IMR-90 (cell line): ENCODE measurements around the gene PNPLA2. TPM values are rescaled to one million over a fixed set of nuclear protein-coding genes. Genes with fewer than 3 reads are reported as not detected.

ENCODE experiments used
- ATAC-seq: fragments of 200-7000 bp; cut with Tn5 transposase; 2 replicates; pipeline ENCODE4 v1.9.1; 2020; ENCODE audit warnings: low read depth, mild to moderate bottlenecking, moderate library complexity
- BruUV-seq: library from RNA; stranded (reverse); fragments of 400-500 nt; replicated peaks from 2 replicates; lab custom pipeline; 2021; lab: Mats Ljungman, UMichigan
- CTCF ChIA-PET: fragments of 300-600 bp; formaldehyde crosslinking; extraction: SDS; loops from one replicate; lab custom pipeline; 2021; ENCODE audit warnings: antibody characterized with exemption; lab: Yijun Ruan, JAX
- POLR2A ChIA-PET: fragments of 300-600 bp; sonication (Branson Sonifier 250); formaldehyde crosslinking; loops from one replicate; lab custom pipeline; 2022; ENCODE audit warnings: antibody characterized with exemption; ENCODE audit not compliant: unreplicated experiment; lab: Charles Lee
- DNase-seq: peaks from one replicate; pipeline ENCODE4 v3.0.0; 2013
- H2AFZ ChIP-seq: replicated peaks from 2 replicates; pipeline ENCODE3; 2013; ENCODE audit warnings: low read length, mild to moderate bottlenecking; ENCODE audit not compliant: poor library complexity
- H2AK5ac ChIP-seq: 2 replicates; pipeline ENCODE4 v1.6.1; 2013; ENCODE audit warnings: low read depth, low read length, inconsistent platforms
- H2AK9ac ChIP-seq: replicated peaks from 2 replicates; pipeline ENCODE3; 2013; ENCODE audit warnings: mild to moderate bottlenecking, low read depth, low read length, moderate library complexity; ENCODE audit not compliant: poor library complexity
- H2BK120ac ChIP-seq: 2 replicates; pipeline ENCODE4 v1.6.1; 2013; ENCODE audit warnings: low read depth, low read length, inconsistent platforms
- H2BK15ac ChIP-seq: 3 replicates; pipeline ENCODE4 v1.6.1; 2013; ENCODE audit warnings: low read depth, low read length, inconsistent platforms
- H2BK20ac ChIP-seq: 2 replicates; pipeline ENCODE4 v1.6.1; 2013; ENCODE audit warnings: low read depth, mild to moderate bottlenecking, inconsistent platforms, low read length, moderate library complexity
- H2BK5ac ChIP-seq: 2 replicates; pipeline ENCODE4 v1.6.1; 2013; ENCODE audit warnings: mild to moderate bottlenecking, low read depth, low read length, inconsistent platforms; ENCODE audit not compliant: poor library complexity, severe bottlenecking
- H3K14ac ChIP-seq: replicated peaks from 2 replicates; pipeline ENCODE4 v1.6.1; 2013; ENCODE audit warnings: low read depth, low read length, inconsistent platforms
- H3K18ac ChIP-seq: 2 replicates; pipeline ENCODE4 v1.6.1; 2013; ENCODE audit warnings: low read depth, low read length, control low read depth
- H3K23ac ChIP-seq: 2 replicates; pipeline ENCODE4 v1.6.1; 2013; ENCODE audit warnings: low read depth, low read length, inconsistent platforms
- H3K27ac ChIP-seq: 2 replicates; pipeline ENCODE4 v1.5.1; 2013; ENCODE audit warnings: mild to moderate bottlenecking, control low read depth, low read length; ENCODE audit not compliant: insufficient read depth
- H3K27me3 ChIP-seq: 2 replicates; pipeline ENCODE4 v1.6.1; 2013; ENCODE audit warnings: low read length; ENCODE audit not compliant: control insufficient read depth, insufficient read depth
- H3K36me3 ChIP-seq: 2 replicates; pipeline ENCODE4 v1.6.1; 2013; ENCODE audit warnings: low read length, mixed read lengths; ENCODE audit not compliant: control insufficient read depth, insufficient read depth
- H3K4ac ChIP-seq: 2 replicates; pipeline ENCODE4 v1.6.1; 2013; ENCODE audit warnings: low read depth, low read length, inconsistent platforms
- H3K4me1 ChIP-seq: 2 replicates; pipeline ENCODE4 v1.6.1; 2013; ENCODE audit warnings: low read length, mixed read lengths; ENCODE audit not compliant: control insufficient read depth, insufficient read depth
- H3K4me2 ChIP-seq: 2 replicates; pipeline ENCODE4 v1.6.1; 2013; ENCODE audit warnings: low read depth, mild to moderate bottlenecking, control low read depth, low read length, moderate library complexity
- H3K4me3 ChIP-seq: 2 replicates; pipeline ENCODE4 v1.5.1; 2013; ENCODE audit warnings: low read depth, mild to moderate bottlenecking, control low read depth, low read length, moderate library complexity; ENCODE audit not compliant: insufficient read depth
- H3K56ac ChIP-seq: 2 replicates; pipeline ENCODE4 v1.6.1; 2013; ENCODE audit warnings: low read length, inconsistent platforms; ENCODE audit not compliant: insufficient read depth; ENCODE audit errors: extremely low read depth
- H3K79me1 ChIP-seq, 2 experiments: 2 replicates each; pipeline ENCODE4 v1.6.1; 2013; ENCODE audit warnings: low read length in 2 of 2, inconsistent platforms in 1 of 2, low read depth in 1 of 2
- H3K9ac ChIP-seq: 2 replicates; pipeline ENCODE4 v1.6.1; 2013; ENCODE audit warnings: low read depth, low read length, control low read depth
- H3K9me1 ChIP-seq: 2 replicates; pipeline ENCODE4 v1.6.1; 2013; ENCODE audit warnings: low read length, inconsistent platforms; ENCODE audit not compliant: insufficient read depth
- H3K9me3 ChIP-seq: 2 replicates; pipeline ENCODE4 v1.6.1; 2013; ENCODE audit warnings: low read length; ENCODE audit not compliant: control insufficient read depth, insufficient read depth
- H4K20me1 ChIP-seq: 2 replicates; pipeline ENCODE4 v1.6.1; 2013; ENCODE audit warnings: low read length, inconsistent platforms; ENCODE audit not compliant: insufficient read depth
- H4K5ac ChIP-seq: 2 replicates; pipeline ENCODE4 v1.6.1; 2013; ENCODE audit warnings: mild to moderate bottlenecking, low read depth, low read length, control low read depth
- H4K8ac ChIP-seq, 2 experiments: 2 replicates each; pipeline ENCODE4 v1.6.1; 2013; ENCODE audit warnings: low read depth in 2 of 2, low read length in 2 of 2, control low read depth in 1 of 2, inconsistent platforms in 1 of 2
- H4K91ac ChIP-seq: 2 replicates; pipeline ENCODE4 v1.6.1; 2013; ENCODE audit warnings: low read depth, low read length, inconsistent platforms; ENCODE audit not compliant: insufficient read depth
- BHLHE40 ChIP-seq: fragments of 150-350 bp; IDR thresholded peaks from 2 replicates; pipeline ENCODE4 v1.6.1; 2016; ENCODE audit warnings: mild to moderate bottlenecking, low read depth, low read length
- CEBPB ChIP-seq: IDR thresholded peaks from 2 replicates; pipeline ENCODE4 v1.6.1; 2012; ENCODE audit warnings: low read depth, low read length, improper control_type of control experiment
- CHD1 ChIP-seq: IDR thresholded peaks from 2 replicates; pipeline ENCODE4 v1.6.1; 2012; ENCODE audit warnings: low read depth, low read length, improper control_type of control experiment
- FOS ChIP-seq: fragments of 150-350 bp; IDR thresholded peaks from 2 replicates; pipeline ENCODE4 v1.6.1; 2016; ENCODE audit warnings: low read depth, low read length
- MAFK ChIP-seq: IDR thresholded peaks from 2 replicates; pipeline ENCODE4 v1.6.1; 2012; ENCODE audit warnings: low read depth, low read length, improper control_type of control experiment
- MXI1 ChIP-seq: IDR thresholded peaks from 2 replicates; pipeline ENCODE4 v1.6.1; 2012; ENCODE audit warnings: low read depth, mild to moderate bottlenecking, low read length, moderate library complexity, borderline replicate concordance
- NFE2L2 ChIP-seq: fragments of 150-350 bp; IDR thresholded peaks from 2 replicates; pipeline ENCODE4 v1.6.1; 2016; ENCODE audit warnings: low read depth, mild to moderate bottlenecking, low read length
- POLR2A ChIP-seq: IDR thresholded peaks from 2 replicates; pipeline ENCODE4 v1.6.1; 2012; ENCODE audit warnings: mild to moderate bottlenecking, low read depth, low read length
- RAD21 ChIP-seq: IDR thresholded peaks from 2 replicates; pipeline ENCODE4 v1.6.1; 2012; ENCODE audit warnings: low read length, improper control_type of control experiment
- RFX5 ChIP-seq: IDR thresholded peaks from 2 replicates; pipeline ENCODE4 v1.8.0; 2012; ENCODE audit warnings: low read depth, mild to moderate bottlenecking, low read length, moderate library complexity
- WGBS, 2 experiments: methylation state at CpG; one replicate each; pipeline versions ENCODE4 v1.1.5 to v1.1.7; 2013; ENCODE audit warnings: missing lambda C conversion rate in 2 of 2; ENCODE audit not compliant: insufficient read length in 1 of 2; ENCODE audit errors: extremely low coverage in 2 of 2; 5-methylcytosine and 5-hydroxymethylcytosine counted together
- dilution Hi-C: fragments of 300-500 bp; cut with HindIII; formaldehyde crosslinking; loops from one replicate; pipeline ENCODE4 v1.14.3; 2018; ENCODE audit warnings: low sequenced_read_pairs; ENCODE audit not compliant: unreplicated experiment
- in situ Hi-C: fragments of 300-500 bp; cut with MboI; formaldehyde crosslinking; loops from 3 replicates; pipeline ENCODE4 v1.14.3; 2019; ENCODE audit warnings: low sequenced_read_pairs, inconsistent platforms, mixed read lengths
- intact Hi-C: fragments of 100-400 bp; cut with micrococcal nuclease; formaldehyde crosslinking; loops from 2 replicates; pipeline ENCODE4 v1.10.0; 2022
- polyA plus RNA-seq, 3 experiments: library from polyadenylated mRNA; depleted of rRNA; stranded (reverse); fragments of >200 nt; gene quantifications; 2 replicates each; pipeline ENCODE4 v1.2.3, GENCODE V29; 2012; ENCODE audit warnings: low replicate concordance in 1 of 3
- total RNA-seq: library from RNA; depleted of rRNA; stranded (reverse); fragments of >200 nt; gene quantifications from 2 replicates; pipeline ENCODE4 v1.2.3, GENCODE V29; 2012

The PNPLA2 gene
- total and polyA plus RNA-seq, 2 of the 4 experiments (the other 2 are of a cell fraction) = 7.0 to 94.3 TPM

DNA sequence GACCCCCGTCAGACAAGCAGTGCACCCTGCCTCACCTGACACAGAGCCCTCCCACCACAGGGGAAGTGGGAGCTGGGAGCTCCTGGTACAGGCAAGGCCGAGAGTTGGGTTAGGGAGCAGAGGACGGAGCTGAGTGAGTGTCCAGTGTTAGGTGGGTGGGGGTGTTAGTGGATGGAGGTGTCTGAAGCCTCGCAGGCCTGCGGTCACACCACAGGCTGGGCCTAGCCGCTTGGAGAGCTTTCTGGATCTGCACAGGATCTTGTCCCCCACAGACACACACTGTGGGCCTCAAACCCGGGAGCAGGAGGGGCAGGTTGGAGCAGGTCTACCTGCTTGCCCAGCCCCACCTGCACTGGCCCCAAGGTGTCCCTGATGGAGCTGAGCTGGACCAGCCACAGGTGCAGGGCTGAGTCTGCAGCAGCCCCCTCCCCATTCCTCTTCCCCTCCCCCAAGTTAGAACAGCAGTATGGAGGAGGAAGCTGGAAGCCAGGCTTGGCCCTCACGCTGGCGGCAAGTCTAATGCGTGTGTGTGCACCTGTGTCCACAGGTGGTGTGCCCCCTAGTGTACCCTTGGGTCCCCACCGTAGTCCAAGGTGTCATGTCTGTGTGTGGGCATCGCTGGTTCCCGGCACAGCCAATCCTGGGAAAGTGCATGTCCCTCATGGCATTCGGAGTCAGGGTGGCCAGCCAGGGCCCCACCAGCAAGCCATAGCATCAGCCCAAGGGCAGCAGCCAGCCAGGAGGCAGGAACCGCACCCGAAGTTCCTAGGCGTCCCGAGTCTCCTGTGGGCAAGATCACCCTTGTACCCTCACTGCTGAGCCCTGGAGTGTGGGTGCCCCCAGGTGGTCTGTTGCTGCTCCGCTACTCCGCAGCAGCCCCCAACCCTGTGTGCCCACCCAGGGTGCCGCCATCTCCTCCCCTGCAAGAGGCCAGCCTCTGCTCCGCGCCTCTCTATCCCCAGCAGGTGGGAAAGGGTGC, 39.4 kb upstream of the PNPLA2 start:
- 100% methylated on average over 2 of the region's 23 CpGs; no CpG with 5 or more reads in 1 of the 2 experiments for whole genome bisulfite sequencing, 2 experiments
- Histone ChIP-seq H3K79me1 (peaks cover 12 to 62% of the 10 kb centered on the region in 2 experiments; a peak in 3 of 4 replicates), H4K91ac (no peak overlapping the region), H4K5ac (no peak overlapping the region), H4K20me1 (peaks cover 42% of the 10 kb centered on the region), H2BK20ac (no peak overlapping the region), H3K4ac (no peak overlapping the region), H3K23ac (no peak overlapping the region), H2AK5ac (no peak overlapping the region), H3K4me3 (no peak overlapping the region), H3K4me2 (no peak overlapping the region), H3K9ac (no peak overlapping the region), H3K9me3 (no peaks in the 10 kb centered on the region), H3K4me1 (peaks cover 19% of the 10 kb centered on the region), H2BK5ac (no peak overlapping the region), H3K27ac (no peak overlapping the region), H3K14ac (no peak overlapping the region), H3K9me1 (peaks cover 11% of the 10 kb centered on the region; the same call in 1 of the 2 replicates), H2AFZ (peak overlapping the region; percentile 14), H4K8ac (no peak overlapping the region), H3K18ac (no peak overlapping the region), H2AK9ac (no peak overlapping the region), H3K27me3 (no peaks in the 10 kb centered on the region), H3K36me3 (peaks cover 12% of the 10 kb centered on the region), H2BK120ac (no peak overlapping the region), H3K56ac (no peak overlapping the region), H2BK15ac (no peak overlapping the region)
- no peak for TF ChIP-seq NFE2L2
- TF ChIP-seq POLR2A = no peak
- no peak for TF ChIP-seq MXI1
- TF ChIP-seq BHLHE40 = no peak
- TF ChIP-seq CHD1 = no peak
- TF ChIP-seq FOS = no peak
- TF ChIP-seq RFX5 = no peak
- no peak for TF ChIP-seq MAFK
- no peak for TF ChIP-seq RAD21
- no peak for TF ChIP-seq CEBPB
- in situ Hi-C loops = no loop called here
- no TSS peak for BruUV-seq
- ChIA-PET CTCF (no interaction called here), POLR2A (no interaction called here)
- no peak for DNase-seq
- dilution Hi-C loops = no loop called here
- no peak for ATAC-seq
- intact Hi-C loops = no loop called here
